Stimulated activated CD8-positive, alpha-beta memory T cell treated with anti-CD3 and anti-CD28 coated beads, Interleukin-15, amount 100 ng/mL, for 24 hours (primary cell): ENCODE results near the gene C14orf132.

Experiments used
- DNase-seq: peaks from one replicate; pipeline ENCODE4 v3.0.0-alpha.2; 2020; ENCODE audit warnings: low read depth

C14orf132 gene

DNA sequence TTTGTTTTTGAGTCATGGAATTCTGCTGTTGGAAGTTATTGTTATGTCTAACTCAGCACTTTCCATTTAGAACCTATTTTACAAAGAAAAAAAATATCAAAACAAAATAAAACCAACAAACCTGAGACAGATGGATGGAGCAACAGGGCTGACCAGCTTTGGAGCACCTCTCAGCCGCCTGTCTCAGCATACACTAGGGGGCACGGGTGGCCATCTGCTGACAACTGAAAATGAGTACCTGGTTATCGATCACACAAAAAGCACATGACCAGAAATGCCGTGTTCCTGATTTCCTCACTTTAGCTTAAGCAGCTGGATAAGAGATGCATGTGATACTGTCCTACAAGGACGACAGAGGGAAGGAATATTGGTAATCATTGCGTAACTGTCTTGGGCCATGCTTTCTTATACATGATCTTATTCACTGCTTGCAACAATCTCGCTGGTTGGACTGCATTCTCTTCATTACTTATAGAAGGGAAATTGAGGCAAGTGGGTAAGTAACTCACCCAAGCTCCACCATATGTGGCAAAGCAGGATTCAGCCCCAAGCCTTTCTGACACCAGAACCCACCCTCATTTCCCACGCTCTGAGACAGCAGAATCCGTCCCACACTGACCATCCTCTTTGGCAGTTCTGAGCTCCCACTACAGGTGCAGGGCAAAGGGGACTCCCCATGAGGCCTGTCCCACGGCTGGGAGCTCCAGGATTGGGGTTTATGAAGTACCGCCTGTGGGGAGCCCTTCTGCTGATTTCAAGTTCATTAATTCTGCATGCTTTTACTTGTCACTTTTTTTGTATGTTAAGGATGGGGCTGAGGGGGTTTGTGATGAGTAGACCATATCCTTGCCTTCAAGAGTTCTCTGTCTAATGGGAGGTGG, 43.5 kb downstream of the C14orf132 start:
- DNase-seq = no peak

DNA sequence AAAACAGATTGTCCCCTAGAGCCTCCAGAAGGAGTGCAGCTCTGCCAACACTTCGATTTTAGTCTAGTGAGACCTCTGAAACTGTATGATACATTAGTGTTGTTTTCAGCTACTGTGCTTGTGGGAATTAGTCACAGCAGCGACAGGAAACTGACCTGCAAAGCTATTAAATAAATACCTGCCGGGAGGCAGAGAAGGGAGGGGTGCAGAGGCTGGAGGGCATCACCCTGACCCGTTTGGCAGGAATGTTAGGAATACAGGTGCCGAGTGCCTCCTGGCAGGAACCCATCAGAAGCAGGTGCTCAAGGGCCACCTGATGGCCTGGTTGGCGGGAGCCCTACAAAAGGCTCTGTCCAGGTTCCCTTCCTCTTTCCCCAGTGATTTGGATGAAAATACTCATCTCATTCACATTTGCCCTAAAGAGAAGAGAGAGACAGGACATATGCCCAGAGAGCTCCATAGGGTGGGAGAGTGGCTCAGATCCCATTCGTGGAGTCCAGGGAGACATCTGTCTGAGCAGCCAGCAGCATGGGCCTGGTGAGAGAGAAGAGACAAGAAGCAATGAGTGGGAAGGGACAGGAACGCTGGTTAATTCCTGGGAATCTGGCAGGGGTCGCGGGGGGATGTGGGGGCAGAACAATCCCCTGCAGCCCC, 44.6 kb downstream of the C14orf132 start:
- DNase-seq = no peak

DNA sequence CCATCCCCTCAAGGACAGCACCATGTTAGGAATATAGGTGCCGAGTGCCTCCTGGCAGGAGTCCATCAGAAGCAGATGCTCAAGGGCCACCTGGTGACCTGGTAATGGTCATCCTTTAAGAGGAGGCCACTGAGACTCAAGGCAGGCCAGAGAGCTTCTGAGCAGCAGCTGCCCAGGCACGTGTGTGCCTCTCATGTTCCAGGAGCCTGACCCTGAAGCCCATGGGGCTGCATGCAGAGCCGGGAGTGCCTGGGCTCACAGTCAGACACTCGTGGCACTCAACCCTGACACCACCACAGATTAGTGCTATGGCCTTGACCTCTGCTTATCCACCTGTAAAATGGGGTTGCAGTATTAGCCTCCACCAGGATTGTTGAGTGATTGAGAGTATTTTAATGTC, 45.6 kb downstream of the C14orf132 start:
- no peak for DNase-seq

DNA sequence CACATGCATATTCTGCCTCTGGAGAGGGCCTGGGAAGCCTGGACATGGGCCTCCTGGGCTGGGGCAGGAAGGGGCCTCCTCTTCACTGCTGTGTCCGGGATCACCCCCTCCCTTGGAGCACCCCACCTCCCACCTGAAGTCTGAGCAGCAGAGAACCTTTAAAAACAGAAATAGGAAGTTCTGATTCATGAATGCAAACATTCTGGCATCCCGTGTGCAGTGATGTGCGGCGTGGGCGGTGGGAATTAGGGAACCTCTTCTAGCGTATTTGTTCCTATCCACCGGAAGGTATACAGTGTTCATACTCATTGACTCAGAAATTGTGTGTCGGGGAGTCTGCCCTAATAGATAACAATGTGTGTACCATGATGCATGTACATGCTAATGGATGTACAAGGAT, 46.2 kb downstream of the C14orf132 start:
- no peak for DNase-seq

DNA sequence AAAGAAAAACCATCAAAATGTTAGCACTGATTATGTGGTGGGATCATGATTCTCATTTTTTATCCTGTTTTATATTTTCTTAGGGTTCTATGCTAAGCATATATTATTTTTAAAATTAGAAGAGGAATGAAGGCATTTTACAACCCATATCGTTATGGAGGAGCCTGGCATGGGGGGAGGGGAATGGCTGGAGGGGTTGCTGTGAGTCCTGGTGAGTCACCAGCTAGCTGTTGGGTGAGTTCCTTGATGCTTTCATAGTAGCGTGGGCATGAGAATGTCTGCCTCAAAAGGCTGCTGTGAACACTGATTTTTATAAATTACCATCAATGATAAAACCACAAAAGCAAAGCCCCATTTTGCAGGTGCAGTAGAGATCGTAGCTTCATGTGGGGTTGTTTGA, 46.9 kb downstream of the C14orf132 start:
- no peak for DNase-seq

DNA sequence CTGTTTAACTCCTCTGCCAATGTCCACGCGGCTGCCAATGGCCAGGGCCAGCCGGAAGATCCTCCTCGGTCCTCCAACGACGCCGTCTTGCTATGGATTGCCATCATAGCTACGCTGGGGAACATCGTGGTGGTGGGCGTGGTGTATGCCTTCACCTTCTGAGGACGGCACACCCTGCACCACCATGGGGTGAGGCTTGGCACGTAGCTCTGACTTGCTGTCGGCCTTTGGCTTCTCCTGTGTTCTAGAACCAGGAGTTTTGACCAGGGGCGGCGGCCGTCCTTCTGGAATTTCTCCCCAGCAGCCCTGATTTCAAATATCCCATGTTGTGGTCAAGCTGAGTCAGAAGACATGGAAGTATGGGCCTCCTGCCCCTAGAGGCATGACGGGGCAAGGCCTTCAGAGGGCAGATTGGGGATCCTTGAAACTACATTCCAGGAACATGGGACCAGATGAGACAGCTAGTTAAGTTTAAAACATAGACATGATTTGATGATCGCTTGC, 47.5 kb downstream of the C14orf132 start:
- DNase-seq = no peak

DNA sequence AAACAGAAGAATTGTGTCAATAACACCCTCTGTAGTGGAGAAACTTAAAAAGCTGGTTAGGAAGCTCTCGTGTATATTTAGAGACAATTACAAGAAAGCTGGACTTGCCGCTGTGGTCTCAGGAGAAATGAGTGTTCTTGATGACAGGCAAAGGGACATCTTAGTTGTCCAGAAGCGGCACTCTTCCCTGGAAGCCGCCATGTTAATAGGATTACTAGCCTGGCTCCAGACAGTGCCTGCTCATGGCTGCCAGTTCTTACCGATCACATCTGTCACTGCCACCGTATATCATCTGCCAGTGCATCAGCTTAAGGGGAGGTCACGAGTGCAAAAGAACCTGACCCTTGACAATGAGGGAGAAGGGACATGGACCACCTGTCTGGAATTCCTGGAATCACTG, 48.9 kb downstream of the C14orf132 start:
- no peak for DNase-seq

DNA sequence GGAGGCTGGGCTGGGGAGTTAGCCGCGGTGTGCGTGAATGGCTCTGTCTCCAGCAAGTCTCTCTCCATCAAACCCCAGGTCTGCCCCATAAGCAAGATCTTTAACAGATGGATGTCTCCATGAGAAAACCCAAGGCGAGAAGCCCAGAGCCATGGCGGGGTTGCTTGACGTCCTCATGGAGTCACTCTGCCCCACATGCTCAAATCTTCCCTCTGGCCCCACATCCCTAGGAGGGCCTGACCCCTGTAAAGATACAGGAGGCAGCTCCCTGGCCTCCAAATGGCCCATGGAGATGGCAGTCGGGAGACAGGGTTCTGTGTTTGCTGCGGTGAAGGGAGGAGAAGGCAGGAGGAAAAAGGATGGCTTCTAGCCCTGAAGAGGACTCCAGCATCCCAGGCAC, 49.3 kb downstream of the C14orf132 start:
- no peak for DNase-seq

DNA sequence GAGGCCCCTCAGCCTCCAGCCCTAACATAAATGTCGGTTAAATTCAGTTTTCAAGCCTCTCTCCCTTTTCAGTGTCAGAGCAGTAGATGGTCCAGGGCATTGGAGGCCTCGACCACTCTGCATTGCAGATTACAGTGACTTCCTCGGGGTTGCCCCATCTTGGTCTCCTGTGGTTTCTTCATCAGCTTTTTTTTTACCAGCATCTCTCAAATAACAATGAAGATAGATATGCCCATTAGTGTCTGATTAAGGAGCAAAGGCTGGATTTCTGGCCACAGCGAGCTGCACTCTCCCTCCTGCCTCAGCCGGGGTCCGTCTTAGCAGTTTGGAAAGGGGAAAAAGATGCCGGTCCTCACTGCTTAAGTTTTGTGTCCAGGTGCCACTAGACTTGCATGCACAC, 49.7 kb downstream of the C14orf132 start:
- no peak for DNase-seq

DNA sequence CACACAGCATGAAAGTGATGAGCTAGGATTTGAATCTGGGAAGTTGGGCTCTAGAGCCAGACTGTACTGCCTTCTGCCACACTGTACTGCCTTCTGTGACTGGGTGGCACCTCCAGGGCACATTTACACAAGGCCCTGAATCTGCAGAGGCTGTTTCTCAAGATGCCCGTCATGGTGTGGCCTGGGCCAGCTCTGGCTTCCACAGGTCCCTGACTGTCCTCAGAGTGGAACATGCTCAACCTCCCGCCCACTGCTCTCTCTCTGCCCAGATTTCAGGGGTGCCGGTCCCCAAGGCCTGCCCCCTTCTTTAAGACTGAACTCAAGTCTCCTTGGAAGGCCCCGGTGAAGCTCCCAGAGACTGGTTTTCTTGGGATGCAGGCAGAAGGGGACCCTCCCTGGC, 50.2 kb downstream of the C14orf132 start:
- DNase-seq = no peak

DNA sequence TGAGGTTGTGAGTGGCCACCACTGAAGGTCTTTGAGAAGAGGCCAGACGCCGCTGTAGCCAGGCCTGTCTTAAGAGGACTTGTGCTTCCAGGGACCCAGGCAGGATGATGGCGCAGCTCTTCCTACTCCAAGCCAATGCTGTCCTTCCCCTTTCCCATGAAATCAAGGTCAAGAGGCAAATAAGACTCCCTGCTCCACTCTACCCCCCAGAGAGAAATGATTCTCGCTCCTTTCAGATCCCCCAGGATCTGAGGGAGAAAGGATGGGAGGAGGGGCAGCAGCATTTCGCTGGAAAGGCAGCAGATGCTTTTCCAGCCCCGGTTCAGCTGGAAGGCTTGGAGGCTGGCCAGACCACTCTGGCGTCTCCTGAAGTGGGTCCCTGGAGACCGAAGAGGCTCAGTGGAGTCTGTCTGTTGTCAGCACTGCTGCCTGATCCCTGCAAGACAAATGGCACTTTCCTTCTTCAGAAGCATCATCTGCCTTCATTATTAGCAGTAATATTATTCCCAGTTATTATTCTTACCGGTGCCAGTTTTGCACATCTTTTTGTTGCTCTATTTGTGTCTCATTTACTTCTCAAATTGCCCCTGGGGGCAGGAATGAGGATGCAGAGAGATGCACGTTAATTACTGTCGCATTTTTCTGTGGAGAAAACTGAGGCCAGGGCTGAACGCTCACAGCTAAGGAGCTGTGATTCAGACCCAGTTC, 51.4 kb downstream of the C14orf132 start:
- DNase-seq = no peak

DNA sequence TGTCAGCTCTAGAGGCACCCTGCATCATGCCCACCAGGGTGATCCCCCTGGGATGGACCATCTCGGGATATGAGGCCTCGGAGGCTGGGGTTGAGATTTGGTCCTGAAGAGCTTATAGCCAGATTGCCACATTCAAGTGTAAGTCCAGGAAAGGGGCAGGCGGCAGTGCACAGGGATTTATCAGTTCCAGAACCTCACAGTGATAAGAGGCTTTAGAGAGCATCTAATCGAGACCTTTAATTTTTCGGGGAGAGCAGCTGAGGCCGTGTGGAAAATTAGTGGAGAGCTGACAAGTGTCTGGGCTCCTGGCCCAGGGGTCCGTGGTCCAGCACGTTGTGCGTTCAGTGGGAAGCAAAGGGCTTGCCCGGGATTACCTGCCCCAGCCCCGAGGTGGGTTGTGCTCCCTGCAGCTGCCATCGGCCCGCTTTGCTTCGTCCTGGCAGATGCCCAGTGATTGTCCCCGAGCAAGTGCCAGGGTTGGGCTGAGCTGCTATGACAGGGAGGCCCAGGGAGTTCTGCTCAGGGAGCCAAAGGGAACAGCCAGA, 52.1 kb downstream of the C14orf132 start:
- DNase-seq = no peak

DNA sequence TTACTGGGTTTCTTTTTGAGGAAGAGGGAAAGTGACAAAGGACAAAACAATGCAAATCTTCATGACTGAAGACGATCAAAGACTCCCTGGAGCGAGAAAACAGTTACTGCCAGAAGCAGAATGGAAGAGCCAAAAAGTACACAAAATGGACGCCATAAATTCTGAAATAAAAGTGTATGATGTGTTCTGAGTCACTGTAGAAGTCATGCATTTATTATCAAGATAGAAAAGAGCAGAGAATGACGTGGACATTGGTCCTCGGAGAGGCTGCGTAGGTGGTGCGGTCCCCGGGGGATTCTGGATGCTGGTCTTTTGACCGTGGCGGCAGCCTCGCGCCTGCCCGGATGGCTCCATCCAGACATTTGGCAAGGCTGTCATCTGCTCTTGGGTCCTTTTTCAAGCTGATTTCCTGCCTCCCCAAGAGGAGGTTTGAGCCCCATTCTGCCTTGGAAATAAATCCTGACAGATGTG, 52.8 kb downstream of the C14orf132 start:
- DNase-seq = no peak

DNA sequence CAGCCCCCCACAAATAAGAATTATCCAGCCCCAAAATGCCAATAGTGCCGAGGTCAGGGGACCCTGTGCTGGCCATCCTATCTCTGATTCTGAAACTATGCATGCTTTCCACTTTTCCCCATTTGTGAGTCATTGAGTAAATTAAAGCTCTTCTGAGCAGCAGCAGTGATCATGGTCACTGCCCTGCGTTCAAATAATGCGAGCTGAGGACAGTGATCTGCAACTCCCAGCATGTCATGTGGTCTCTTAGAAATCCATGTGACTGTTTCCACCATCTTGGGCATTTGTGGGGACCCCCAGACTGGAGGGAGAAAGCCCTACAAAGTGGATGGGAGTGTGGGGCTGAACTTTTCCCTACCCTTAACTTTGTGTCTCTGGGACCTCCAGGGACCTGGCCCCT, 53.8 kb downstream of the C14orf132 start:
- no peak for DNase-seq

DNA sequence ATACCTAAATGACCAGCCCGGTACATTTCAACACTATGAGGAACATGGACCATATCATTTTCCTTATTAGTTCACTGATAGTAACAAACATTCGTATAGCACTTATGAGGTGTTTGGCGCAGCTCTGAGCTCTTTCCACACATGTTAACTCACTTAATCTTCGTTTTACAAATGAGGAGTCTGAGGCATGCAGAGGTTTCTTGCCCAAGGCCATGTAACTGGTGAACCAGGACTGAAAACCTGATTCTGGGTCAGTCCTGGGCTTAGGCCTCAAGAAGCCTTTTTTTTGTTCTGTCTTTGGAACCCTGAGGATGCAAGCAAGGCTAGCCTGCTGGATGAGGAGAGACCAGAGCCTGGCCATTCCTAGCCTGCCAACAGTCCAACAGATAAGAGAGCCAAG, 55.0 kb downstream of the C14orf132 start:
- DNase-seq = no peak

DNA sequence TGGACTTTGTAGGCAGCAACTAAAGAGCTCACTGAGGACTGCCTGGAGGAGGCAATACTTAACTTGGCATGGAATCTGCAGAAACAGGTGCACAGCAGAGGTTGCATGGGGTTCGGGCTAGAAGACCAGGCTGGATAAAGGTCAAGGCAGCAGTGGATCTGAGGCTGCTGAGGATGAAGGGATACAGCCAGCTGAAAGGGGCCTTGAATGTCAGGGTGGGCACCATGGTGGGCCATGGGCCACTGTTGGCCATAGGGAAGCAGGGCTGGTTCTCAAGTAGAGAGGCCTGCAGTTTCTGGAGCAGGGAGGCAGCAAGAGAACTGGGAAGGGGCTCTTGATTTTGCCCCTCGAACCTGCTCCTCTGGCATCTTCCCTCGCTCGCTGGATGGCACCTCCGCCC, 55.5 kb downstream of the C14orf132 start:
- no peak for DNase-seq

DNA sequence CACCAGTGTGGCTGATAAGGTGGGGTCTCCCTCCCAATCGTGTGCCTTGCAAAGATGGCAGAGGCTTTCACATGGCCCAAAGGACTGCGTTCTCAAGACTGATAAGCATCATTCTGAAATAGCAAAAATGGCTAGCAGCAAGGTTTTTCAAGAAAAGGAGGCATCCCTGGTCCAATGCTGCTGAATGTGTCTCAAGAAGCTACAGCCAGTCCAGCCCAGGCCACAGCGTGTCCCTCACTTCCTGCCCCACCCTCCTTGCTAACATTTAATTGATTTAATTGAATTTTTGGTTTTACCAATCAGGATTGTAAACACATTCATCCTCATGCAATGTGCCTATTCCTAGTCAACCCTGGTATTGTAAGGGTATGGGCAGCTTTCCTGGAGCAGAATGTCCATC, 55.9 kb downstream of the C14orf132 start:
- DNase-seq = no peak

DNA sequence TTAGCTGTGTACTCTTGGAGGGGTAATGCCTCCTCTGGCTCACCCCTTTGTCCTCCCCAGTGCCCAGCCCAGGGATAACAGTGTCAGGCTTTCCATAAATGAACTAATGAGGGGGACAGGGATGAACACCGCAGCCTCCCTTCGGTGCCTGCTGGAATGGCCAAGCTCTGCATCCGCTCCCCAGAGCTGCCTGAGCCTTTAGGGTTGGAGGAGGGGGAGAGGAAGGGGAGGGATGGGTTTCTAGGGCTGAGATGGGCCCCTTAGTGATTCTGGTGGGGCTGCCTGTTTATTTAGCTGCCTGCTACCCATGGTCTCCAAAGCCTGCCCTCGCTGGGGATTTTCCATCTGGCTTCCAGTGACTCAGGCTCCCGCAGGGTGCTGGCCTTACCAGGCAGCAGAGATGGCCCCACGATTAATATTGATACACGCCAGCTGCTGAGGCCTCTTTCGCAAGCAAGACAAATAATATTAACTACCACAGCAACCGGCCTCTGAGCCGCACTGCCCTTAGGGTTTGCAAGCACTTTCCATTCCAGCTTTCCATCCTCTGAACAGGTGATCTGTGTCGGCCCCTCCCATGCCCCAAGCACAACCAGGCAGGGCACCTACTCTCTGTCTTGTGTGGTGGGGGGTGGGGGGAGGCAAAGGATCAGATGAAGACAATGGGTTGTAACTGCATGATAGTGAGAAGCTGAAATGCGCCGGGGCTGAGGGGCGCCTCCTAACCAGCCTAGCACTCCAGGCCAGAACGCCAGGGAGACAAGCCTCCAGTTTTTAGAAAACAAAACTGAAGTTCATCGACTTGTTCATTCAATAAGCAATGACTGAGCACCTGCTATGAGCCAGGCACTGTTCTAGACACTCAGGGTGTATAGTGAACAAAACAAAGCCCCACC, 56.7 kb downstream of the C14orf132 start:
- no peak for DNase-seq

DNA sequence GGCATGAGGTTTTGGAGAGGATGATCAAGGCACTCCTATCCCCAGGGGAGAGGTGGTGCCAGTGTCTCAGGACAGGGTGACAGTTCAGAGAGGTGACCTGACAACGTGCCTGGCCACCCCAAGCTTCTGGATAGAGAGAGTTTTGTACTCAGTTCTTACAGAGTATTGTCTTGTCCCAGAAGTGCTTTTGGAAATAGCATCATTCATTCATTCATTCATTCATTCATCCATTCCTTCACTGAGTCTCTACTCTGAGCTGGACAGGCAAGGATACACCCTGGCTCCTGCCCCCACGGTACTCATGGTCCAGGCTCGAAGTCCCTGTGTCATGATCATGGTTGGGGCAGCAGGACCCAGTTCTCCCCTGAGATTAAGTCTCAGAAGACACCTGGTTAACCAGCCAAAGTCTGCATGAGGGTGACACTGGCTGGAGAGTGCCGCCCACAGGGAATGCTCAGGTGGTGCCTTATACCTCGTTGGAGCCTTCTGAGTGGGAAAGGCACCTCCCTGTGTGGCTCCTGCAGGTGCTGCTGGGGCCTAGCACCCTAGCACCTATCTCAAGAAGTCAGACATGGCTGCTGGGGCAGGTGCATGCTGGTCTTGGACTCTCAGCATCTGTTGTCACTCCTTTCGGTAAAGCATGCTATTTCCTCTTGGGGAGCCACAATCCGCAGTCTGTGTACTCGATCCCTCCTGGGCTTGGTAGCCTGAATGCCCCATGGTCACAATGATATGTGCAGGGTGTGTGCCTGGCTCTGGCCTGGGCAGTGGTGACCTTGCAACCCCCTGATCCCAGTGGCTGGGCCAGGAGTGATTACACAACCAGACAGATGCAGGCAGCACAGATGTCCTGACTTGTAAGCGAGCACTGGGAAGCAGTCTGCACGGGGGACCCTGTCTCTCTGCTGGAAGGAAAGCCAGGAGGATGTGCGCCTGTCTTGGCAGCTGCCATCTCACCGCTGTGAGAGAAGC, 57.8 kb downstream of the C14orf132 start:
- no peak for DNase-seq

DNA sequence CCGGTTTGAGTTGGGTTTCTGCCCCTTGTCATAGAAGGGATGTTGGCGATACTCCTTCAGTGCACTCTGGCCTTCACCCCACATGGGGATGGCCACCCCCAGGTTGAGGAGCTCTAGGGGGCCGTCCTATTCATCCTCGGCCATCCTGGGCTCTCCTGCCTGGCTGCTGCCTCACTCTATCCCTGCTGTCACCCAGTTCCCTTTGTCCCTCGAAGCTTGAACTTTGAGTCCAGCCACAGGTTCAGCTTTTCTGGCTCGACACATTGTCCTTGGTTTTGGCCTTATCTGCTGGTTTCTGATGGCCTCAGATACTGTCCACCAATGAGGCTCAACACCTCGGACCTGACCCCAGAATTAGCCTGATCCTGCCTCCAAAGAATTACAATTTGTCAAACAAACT, 58.6 kb downstream of the C14orf132 start:
- no peak for DNase-seq
